ENCODE results near the gene HMG20A. TPM values are rescaled to one million over a fixed set of nuclear protein-coding genes. Genes with fewer than 3 reads are reported as not detected.

Gene HMG20A
- total RNA-seq, 1 donor = 30.8 TPM

DNA sequence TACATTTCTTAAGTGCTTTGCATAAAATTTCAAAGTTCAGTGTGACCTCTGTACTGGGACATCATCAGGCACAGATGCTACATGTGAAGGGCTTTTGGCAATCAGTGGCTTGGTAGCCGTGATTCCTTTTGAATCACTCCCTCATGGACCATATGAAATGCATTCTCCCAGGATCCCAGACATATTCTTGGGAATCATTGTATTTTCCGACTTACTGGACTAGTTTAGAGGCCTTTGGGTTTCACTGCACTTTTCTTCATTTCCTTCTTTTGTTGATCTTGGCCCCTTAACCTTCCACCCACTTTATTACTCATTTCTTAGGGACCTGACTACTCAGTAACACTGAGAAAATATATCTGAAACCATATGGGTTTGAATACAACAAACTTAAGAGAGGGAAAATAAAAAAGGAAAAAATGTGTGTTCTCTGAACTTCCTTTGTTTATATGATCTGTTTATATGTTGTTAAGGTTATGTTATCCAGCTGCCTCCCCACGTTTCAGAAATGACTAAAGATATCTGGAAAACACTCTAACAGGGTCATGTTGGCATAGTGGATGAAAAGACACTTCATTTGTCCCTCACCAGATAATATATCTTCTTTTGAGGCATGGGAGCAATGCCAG is 35.1 kb downstream of the HMG20A start:
- no peaks in the 10 kb centered on the region for H4K20me1 ChIP-seq (ENCODE audit: insufficient read depth, low read length)
- no peaks in the 10 kb centered on the region for H3K9me3 ChIP-seq (ENCODE audit: low read depth, low read length)
- DNase-seq (ENCODE audit: insufficient read length, low spot score, missing footprints) = peak; percentile 44
- peaks cover 17% of the 10 kb centered on the region for H3K79me2 ChIP-seq (ENCODE audit: insufficient read depth, low read length)
- H3K4me1 ChIP-seq (ENCODE audit: insufficient read depth, low read length) = peaks cover 53% of the 10 kb centered on the region
- H3K4me2 ChIP-seq (ENCODE audit: insufficient read depth, low read length) = peak overlapping the region; percentile 43
- H3K36me3 ChIP-seq (ENCODE audit: insufficient read depth, low read length) = peaks cover 13% of the 10 kb centered on the region
- no peak overlapping the region for H3K4me3 ChIP-seq (ENCODE audit: insufficient read depth, low read length)
- TF ChIP-seq, protein P1, sequence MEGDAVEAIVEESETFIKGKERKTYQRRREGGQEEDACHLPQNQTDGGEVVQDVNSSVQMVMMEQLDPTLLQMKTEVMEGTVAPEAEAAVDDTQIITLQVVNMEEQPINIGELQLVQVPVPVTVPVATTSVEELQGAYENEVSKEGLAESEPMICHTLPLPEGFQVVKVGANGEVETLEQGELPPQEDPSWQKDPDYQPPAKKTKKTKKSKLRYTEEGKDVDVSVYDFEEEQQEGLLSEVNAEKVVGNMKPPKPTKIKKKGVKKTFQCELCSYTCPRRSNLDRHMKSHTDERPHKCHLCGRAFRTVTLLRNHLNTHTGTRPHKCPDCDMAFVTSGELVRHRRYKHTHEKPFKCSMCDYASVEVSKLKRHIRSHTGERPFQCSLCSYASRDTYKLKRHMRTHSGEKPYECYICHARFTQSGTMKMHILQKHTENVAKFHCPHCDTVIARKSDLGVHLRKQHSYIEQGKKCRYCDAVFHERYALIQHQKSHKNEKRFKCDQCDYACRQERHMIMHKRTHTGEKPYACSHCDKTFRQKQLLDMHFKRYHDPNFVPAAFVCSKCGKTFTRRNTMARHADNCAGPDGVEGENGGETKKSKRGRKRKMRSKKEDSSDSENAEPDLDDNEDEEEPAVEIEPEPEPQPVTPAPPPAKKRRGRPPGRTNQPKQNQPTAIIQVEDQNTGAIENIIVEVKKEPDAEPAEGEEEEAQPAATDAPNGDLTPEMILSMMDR (IDR thresholded peaks at IDR 0.05; ENCODE audit: extremely low read depth, low read depth, low read length) = no peak
- H3K27me3 ChIP-seq (ENCODE audit: insufficient read depth, low read length) = no peaks in the 10 kb centered on the region
- H2AFZ ChIP-seq (ENCODE audit: low read length) = no peak overlapping the region
- peak overlapping the region; percentile 87 for H3K27ac ChIP-seq (ENCODE audit: low read depth, low read length)

DNA sequence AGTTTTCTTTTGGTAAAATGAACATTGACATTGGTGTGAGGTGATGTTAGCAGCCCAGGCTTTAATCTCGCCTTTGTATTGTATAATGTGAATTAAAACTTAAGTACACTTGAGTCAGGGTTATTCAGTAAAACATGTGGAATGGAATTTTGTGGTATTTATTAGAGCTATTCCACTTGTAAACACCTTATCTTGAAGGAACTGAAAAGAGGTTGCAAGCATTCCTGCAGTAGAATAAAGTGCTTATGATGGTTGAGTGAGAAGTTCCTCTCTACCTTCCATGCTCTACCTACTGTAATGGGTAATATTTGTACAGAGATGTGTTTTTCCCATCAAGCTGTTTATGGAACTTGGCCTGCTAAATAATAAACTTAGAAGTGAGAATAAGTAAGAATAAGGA is 36.1 kb downstream of the HMG20A start:
- Histone ChIP-seq H3K79me2 (ENCODE audit: insufficient read depth, low read length) (peaks cover 12% of the 10 kb centered on the region), H3K36me3 (ENCODE audit: insufficient read depth, low read length) (peaks cover 13% of the 10 kb centered on the region), H3K4me2 (ENCODE audit: insufficient read depth, low read length) (no peak overlapping the region), H3K4me3 (ENCODE audit: insufficient read depth, low read length) (no peak overlapping the region), H3K9me3 (ENCODE audit: low read depth, low read length) (no peaks in the 10 kb centered on the region), H2AFZ (ENCODE audit: low read length) (no peak overlapping the region), H3K27ac (ENCODE audit: low read depth, low read length) (peak overlapping the region; percentile 87), H3K4me1 (ENCODE audit: insufficient read depth, low read length) (peaks cover 58% of the 10 kb centered on the region), H4K20me1 (ENCODE audit: insufficient read depth, low read length) (no peaks in the 10 kb centered on the region), H3K27me3 (ENCODE audit: insufficient read depth, low read length) (no peaks in the 10 kb centered on the region)
- no peak for DNase-seq (ENCODE audit: insufficient read length, low spot score, missing footprints)
- TF ChIP-seq, protein P1 (IDR thresholded peaks at IDR 0.05; ENCODE audit: extremely low read depth, low read depth, low read length) = no peak

DNA sequence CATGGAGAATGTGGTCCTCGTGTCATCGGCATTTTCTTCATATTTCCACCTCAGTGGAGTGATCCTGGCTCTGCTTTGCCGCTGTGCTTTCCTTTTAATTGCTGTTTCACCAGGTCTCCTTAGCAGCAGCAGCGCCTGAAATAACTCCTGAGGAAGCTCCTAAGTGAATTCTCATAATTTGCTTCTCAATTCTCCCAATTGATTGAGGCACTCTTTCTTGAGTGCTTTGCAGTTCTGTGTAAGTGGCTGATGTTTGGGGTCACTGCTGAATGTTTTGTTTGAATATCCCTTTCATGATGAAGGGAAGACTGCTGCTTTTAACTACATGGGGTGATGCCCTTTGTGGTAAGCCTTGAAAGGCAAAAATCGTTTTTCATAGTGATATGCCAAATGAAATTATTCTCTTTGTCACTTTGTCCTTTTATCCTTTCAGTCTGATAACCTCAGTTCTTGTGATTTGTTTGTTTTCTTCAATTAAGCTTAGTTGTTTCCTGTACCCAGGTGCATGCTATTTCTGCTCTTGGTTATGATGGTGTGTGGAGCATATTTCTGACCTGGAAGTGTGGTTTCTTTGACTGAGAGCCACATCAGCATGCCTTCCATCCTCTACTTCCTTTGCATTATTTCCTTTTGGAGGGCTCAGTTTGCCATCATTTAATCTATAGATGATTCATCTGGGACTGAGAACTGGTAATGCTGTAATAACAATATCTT is 36.7 kb downstream of the HMG20A start:
- Histone ChIP-seq H3K4me3 (ENCODE audit: insufficient read depth, low read length) (no peak overlapping the region), H4K20me1 (ENCODE audit: insufficient read depth, low read length) (no peaks in the 10 kb centered on the region), H3K4me1 (ENCODE audit: insufficient read depth, low read length) (peaks cover 58% of the 10 kb centered on the region), H3K27ac (ENCODE audit: low read depth, low read length) (peak overlapping the region; percentile 87), H3K4me2 (ENCODE audit: insufficient read depth, low read length) (peak overlapping the region; percentile 58), H3K36me3 (ENCODE audit: insufficient read depth, low read length) (peaks cover 13% of the 10 kb centered on the region), H3K79me2 (ENCODE audit: insufficient read depth, low read length) (peaks cover 12% of the 10 kb centered on the region), H3K27me3 (ENCODE audit: insufficient read depth, low read length) (no peaks in the 10 kb centered on the region), H3K9me3 (ENCODE audit: low read depth, low read length) (no peaks in the 10 kb centered on the region), H2AFZ (ENCODE audit: low read length) (no peak overlapping the region)
- DNase-seq (ENCODE audit: insufficient read length, low spot score, missing footprints) = no peak
- TF ChIP-seq, protein P1 (IDR thresholded peaks at IDR 0.05; ENCODE audit: extremely low read depth, low read depth, low read length) = no peak

DNA sequence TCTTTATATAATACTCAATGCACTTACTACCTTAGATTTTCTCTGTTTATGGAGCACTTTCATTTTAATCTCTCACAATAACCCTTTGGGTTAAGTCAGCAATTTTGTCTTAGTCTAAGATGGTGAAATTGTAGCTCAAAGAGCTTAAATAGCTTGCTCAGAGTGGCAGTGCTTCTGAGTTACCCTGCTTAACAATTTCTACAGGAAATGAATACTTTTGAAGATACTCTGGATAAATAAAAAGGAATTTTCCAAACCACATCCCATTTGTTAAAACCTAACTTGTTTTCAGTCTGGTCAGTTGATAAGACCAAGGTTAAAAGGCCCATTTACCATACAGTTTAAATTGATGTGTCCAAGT is 37.2 kb downstream of the HMG20A start:
- Histone ChIP-seq H2AFZ (ENCODE audit: low read length) (no peak overlapping the region), H4K20me1 (ENCODE audit: insufficient read depth, low read length) (no peaks in the 10 kb centered on the region), H3K4me1 (ENCODE audit: insufficient read depth, low read length) (peaks cover 58% of the 10 kb centered on the region), H3K27me3 (ENCODE audit: insufficient read depth, low read length) (no peaks in the 10 kb centered on the region), H3K79me2 (ENCODE audit: insufficient read depth, low read length) (peaks cover 13% of the 10 kb centered on the region), H3K36me3 (ENCODE audit: insufficient read depth, low read length) (peaks cover 13% of the 10 kb centered on the region), H3K4me2 (ENCODE audit: insufficient read depth, low read length) (peak overlapping the region; percentile 58), H3K4me3 (ENCODE audit: insufficient read depth, low read length) (no peak overlapping the region), H3K27ac (ENCODE audit: low read depth, low read length) (peak overlapping the region; percentile 87), H3K9me3 (ENCODE audit: low read depth, low read length) (no peaks in the 10 kb centered on the region)
- DNase-seq (ENCODE audit: insufficient read length, low spot score, missing footprints) = no peak
- TF ChIP-seq, protein P1 (IDR thresholded peaks at IDR 0.05; ENCODE audit: extremely low read depth, low read depth, low read length) = no peak
